Stomach smooth muscle (tissue), 2 donors: ENCODE data around the gene BICDL1.
"Not testable (repeated sequence)": the region's sequence is repeated elsewhere in the genome, so short reads cannot be mapped to it uniquely, and the experiment has no call there.

Experiments used
- H3K27ac ChIP-seq: one replicate; pipeline ENCODE4 v1.7.0; 2013; ENCODE audit warnings: mild to moderate bottlenecking, low read length, inconsistent platforms
- H3K27me3 ChIP-seq, 2 donors: one replicate each; pipeline ENCODE4 v1.7.0; 2013; ENCODE audit warnings: low read length in 2 of 2; ENCODE audit not compliant: insufficient read depth in 2 of 2, control insufficient read depth in 1 of 2
- H3K36me3 ChIP-seq, 2 donors: one replicate each; pipeline ENCODE4 v1.7.0; 2013; ENCODE audit warnings: low read length in 2 of 2; ENCODE audit not compliant: control insufficient read depth in 2 of 2, insufficient read depth in 2 of 2
- H3K4me1 ChIP-seq: one replicate; pipeline ENCODE4 v1.7.0; 2013; ENCODE audit warnings: low read length; ENCODE audit not compliant: control insufficient read depth, insufficient read depth
- H3K4me3 ChIP-seq, 2 donors: one replicate each; pipeline ENCODE4 v1.7.0; 2013; ENCODE audit warnings: low read length in 2 of 2
- H3K9ac ChIP-seq, 2 donors: one replicate each; pipeline ENCODE4 v1.7.0; 2013; ENCODE audit warnings: low read length in 2 of 2, mild to moderate bottlenecking in 1 of 2
- H3K9me3 ChIP-seq, 2 donors: one replicate each; pipeline ENCODE4 v1.7.0; 2013; ENCODE audit warnings: low read length in 2 of 2; ENCODE audit not compliant: control insufficient read depth in 2 of 2
- donor health status: healthy.
- donor health status: Pancreatic carcinoma.

Gene BICDL1

GRCh38 chr12:120000556-120000955 is 11.5 kb downstream of the BICDL1 start:
- peaks cover 5 to 9% of the 10 kb centered on the region in 2 donors for H3K27me3 ChIP-seq
- no peak overlapping the region for H3K27ac ChIP-seq
- H3K36me3 ChIP-seq, result no peaks in the 10 kb centered on the region
- no peak overlapping the region for H3K9ac ChIP-seq
- no peaks in the 10 kb centered on the region for H3K9me3 ChIP-seq
- no peak overlapping the region for H3K4me3 ChIP-seq
- no peaks in the 10 kb centered on the region for H3K4me1 ChIP-seq

DNA sequence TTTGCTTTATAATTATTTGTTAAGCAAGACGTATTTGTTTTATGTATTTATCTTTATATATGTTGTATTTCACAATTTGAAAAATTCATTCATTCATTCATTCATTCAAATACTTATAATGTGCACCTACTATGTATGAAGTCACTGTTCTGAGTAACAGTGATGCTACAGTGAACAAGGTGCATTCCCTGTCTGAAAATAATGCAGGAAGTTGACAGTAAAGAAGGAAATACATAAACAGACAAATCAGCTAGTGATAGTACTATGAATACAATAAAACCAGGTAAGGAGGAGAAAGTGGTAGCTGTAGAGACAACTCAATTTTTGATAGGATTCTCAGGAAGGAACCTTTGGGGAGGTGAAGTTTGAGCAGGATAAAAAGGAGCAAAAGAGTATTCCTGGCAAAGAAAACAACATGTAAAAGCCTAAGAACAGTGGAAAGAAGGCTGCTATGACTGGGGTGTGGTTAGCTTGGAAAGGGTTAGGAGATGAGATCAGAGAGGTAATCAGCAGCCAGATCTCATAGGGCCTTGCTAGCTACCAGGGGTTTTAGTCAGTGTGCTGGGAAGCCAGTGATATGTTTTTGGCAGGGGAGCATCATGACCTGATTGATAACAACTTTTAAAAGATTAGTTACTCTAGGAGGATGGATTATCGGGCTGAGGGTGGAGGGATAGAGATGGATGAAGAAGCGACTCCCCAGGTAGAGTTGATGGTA is 17.4 kb downstream of the BICDL1 start:
- H3K27ac ChIP-seq, result no peak overlapping the region
- no peaks in the 10 kb centered on the region for H3K27me3 ChIP-seq
- H3K36me3 ChIP-seq, result no peaks in the 10 kb centered on the region
- no peaks in the 10 kb centered on the region for H3K4me1 ChIP-seq
- H3K4me3 ChIP-seq, result no peak overlapping the region
- no peaks in the 10 kb centered on the region for H3K9me3 ChIP-seq
- H3K9ac ChIP-seq, result no peak overlapping the region

DNA sequence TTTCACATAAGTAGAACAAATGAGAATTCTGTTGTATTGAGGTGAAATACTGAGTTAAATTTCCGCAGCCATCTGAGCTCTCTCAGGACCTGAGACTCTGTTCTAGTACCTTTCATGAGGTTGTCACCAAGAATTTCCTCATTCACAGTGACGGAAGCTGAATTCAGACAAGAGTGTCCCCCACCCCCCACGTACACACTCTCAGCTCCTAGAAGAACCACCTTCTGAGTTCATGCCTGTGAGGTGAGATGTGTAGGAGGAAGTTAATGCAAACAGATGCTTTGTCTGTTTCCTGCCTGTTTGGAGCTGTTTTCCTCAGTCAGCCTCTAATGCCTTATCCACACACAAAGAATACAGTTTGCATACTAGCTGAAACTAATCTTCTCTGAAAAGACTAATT is 18.2 kb downstream of the BICDL1 start:
- Histone ChIP-seq H3K27me3 (no peaks in the 10 kb centered on the region), H3K9ac (no peak overlapping the region), H3K36me3 (no peaks in the 10 kb centered on the region), H3K27ac (no peak overlapping the region), H3K4me1 (no peaks in the 10 kb centered on the region), H3K4me3 (no peak overlapping the region), H3K9me3 (no peaks in the 10 kb centered on the region)

GRCh38 chr12:120010661-120011230 is 21.7 kb downstream of the BICDL1 start:
- Histone ChIP-seq H3K27me3 (no peaks in the 10 kb centered on the region), H3K9ac (no peak overlapping the region), H3K4me3 (no peak overlapping the region), H3K36me3 (no peaks in the 10 kb centered on the region), H3K27ac (no peak overlapping the region), H3K9me3 (no peaks in the 10 kb centered on the region), H3K4me1 (no peaks in the 10 kb centered on the region)

DNA sequence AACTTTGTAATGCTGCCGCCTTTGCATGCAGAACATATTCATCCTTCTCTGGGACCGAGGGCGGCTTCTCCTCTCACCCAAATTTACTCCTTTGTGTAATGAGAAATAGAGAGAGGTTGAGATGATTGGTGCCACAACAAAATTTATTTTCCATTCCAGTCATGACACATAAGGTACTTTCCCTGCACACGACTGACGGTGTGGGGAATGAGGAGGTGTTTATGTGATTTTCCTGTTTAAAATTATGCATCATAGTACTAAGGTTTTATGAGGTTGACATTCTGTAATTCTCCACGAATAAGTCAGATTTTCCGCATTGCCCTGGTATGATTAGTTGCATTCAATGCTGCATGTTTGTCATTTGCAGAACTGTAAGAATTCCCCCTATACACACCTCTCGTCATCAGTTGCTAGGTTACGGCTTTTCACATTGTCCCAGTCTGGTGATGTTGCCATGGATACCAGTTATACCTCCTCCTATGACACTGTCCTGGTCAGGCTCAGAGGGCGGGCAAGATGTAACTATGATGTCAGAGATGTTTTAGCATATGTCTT is 23.1 kb downstream of the BICDL1 start:
- Histone ChIP-seq H3K9me3 (no peaks in the 10 kb centered on the region), H3K27ac (no peak overlapping the region), H3K9ac (no peak overlapping the region), H3K4me1 (no peaks in the 10 kb centered on the region), H3K36me3 (no peaks in the 10 kb centered on the region), H3K27me3 (no peaks in the 10 kb centered on the region), H3K4me3 (no peak overlapping the region)

DNA sequence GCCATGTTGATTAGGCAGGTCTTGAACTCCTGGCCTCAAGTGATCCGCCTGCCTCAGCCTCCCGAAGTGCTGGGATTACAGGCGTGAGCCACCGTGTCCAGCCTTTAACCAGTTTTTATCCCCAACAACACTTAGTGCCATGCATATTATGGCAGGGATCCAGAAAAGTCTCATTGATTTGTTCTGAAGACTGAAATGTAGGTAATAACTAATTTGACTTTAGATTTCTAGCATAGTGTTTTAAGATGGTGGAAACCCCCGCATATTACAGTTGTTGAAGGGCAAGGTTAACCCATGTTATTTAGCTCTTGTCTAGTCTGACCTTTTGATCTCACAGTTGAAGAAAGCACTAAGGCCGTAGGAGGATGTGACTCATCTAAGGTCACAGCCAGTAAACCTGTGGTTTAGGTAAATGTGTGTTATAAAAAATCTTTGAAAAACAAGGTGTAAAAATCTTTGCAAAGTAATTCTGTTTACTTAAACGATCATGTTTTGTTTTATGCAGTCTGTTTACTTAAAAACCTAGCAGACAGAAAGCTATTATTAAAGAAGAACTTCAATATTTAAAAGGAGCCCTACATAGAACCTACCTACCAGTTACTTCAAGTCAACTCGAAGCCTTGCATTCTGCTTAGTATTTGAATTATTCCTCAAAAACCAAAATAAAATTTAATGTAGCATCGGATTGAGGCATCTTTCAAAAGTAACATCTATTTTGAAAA is 24.8 kb downstream of the BICDL1 start:
- Histone ChIP-seq H3K36me3 (no peaks in the 10 kb centered on the region), H3K27ac (no peak overlapping the region), H3K4me3 (no peak overlapping the region), H3K27me3 (no peaks in the 10 kb centered on the region), H3K4me1 (no peaks in the 10 kb centered on the region), H3K9me3 (no peaks in the 10 kb centered on the region), H3K9ac (no peak overlapping the region)

DNA sequence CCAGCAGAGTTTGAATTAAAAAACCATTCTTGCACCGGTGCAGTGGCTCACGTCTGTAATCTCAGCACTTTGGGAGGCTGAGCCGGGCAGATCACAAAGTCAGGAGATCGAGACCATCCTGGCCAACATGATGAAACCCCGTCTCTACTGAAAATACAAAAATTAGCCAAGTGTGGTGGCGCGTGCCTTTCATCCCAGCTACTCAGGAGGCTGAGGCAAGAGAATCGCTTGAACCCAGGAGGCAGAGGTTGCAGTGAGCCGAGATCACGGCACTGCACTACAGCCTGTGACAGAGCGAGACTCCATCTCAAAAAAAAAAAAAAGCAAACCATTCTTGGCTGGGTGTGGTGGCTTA is 25.3 kb downstream of the BICDL1 start:
- not testable (repeated sequence) for H3K36me3 ChIP-seq, H3K9ac ChIP-seq, H3K4me1 ChIP-seq, H3K9me3 ChIP-seq, H3K27ac ChIP-seq, H3K4me3 ChIP-seq, H3K27me3 ChIP-seq

DNA sequence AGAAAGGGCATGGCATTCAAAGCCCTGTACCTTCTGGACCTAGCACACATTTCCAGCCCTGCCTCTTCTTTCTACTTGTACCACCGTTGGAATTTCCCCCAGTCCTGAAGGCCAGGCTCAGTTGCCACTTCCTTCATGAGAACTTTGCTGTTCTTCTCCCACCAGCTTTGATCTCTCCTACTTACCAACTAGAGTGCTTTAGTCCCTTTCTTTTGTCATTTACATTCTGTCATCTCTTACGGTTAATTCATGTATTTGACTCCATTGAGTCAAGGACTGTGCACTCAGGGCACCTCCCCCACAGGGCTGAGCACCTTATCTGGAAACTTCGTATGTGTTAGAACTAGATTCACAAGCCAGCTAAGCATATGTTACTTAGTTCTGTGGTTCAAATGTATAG is 26.3 kb downstream of the BICDL1 start:
- Histone ChIP-seq H3K9ac (no peak overlapping the region), H3K27ac (no peak overlapping the region)

DNA sequence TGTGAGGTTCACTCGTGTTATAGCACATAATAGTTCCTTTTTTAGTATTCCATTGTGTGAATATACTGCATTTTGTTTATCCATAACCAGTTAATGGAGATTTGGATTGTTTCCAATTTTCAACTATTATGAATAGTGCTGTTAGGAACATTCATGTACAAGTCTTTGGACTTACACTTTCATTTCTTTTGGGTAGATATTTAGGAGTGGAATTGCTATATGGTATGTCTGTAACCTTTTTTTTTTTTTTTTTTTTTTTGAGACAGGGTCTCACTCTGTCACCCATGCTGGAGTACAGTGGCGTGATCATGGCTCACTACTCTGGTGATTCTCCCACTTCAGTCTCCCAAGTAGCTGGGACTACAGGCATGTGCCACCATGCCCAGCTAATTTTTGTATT is 27.2 kb downstream of the BICDL1 start:
- not testable (repeated sequence) for H3K4me1 ChIP-seq, H3K4me3 ChIP-seq, H3K27ac ChIP-seq, H3K36me3 ChIP-seq, H3K27me3 ChIP-seq, H3K9ac ChIP-seq, H3K9me3 ChIP-seq

More for the DNA sequence above, 26.3 kb downstream of the BICDL1 start:
- H3K36me3 ChIP-seq, result no peaks in the 10 kb centered on the region
- H3K27me3 ChIP-seq, result no peaks in the 10 kb centered on the region
- no peaks in the 10 kb centered on the region for H3K9me3 ChIP-seq
- H3K4me1 ChIP-seq, result no peaks in the 10 kb centered on the region
- no peak overlapping the region for H3K4me3 ChIP-seq

GRCh38 chr12:120019197-120019596 is 30.2 kb downstream of the BICDL1 start:
- Histone ChIP-seq H3K36me3 (no peaks in the 10 kb centered on the region), H3K27ac (no peak overlapping the region), H3K4me1 (no peaks in the 10 kb centered on the region), H3K27me3 (no peaks in the 10 kb centered on the region), H3K9me3 (no peaks in the 10 kb centered on the region), H3K9ac (no peak overlapping the region), H3K4me3 (no peak overlapping the region)

DNA sequence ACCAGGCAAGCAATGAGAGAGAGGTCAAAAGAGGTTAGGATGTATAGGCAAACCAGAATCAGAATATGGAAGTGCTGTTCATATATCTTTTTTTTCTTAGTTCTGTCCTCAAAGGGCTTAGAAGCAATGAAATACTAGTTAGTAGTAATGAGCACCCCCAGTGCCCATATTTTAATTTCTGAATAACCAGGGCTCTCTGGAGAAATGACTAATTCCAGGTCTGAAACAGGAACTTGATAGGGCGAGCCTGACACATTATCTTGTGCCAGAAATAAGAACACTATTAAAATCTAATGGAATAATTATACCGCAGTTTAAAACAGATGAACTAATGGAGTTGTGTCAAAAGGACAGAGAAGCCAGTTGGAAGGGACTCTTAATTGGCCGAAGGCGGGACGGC is 30.9 kb downstream of the BICDL1 start:
- Histone ChIP-seq H3K4me1 (no peaks in the 10 kb centered on the region), H3K27me3 (no peaks in the 10 kb centered on the region), H3K9ac (no peak overlapping the region), H3K9me3 (no peaks in the 10 kb centered on the region), H3K4me3 (no peak overlapping the region), H3K27ac (no peak overlapping the region), H3K36me3 (no peaks in the 10 kb centered on the region)
